HG03108 (cell line): ENCODE measurements around the gene RIC8A.
"Not testable (repeated sequence)": the region's sequence is repeated elsewhere in the genome, so short reads cannot be mapped to it uniquely, and the experiment has no call there.

Source experiments
- ATAC-seq: cut with Tn5 transposase; IDR thresholded peaks from one replicate; pipeline ENCODE4 v1.9.1; 2021; ENCODE audit warnings: moderate library complexity; ENCODE audit not compliant: unreplicated experiment

The RIC8A gene

DNA sequence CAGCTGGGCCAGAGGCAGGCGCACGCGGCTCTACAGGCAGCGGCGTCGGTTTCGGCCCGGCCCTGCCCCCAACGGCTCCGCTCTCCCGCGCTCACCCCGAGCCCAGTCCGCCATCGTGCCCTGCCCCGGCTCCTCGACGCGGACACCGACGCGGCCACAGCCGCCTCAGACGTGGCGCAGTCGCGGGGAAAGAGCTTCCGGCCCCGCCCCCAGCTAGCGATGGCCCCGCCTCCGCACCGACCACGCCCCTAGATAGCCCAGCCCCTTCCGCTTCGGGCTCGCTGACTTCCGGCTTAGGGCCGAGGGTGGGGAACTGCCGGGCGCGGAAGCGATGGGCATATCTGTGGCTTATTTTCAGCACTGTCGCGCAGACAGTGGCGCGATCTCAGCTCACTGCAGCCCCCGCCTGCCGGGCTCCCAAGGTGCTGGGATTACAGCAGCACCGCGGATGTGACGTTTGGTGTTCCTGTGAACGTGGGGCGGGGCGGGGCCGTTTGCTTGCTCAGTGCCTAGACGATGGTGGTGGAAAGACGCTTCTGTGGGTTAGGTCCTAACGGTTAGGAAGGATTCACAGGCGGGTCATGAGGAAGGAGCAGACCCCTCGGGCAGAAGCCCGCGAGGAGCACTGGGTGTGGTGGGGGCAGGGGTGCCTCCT, at the start of gene RIC8A, which contains the start of gene BET1L:
Gene RIC8A, plus strand, starts transcription at position 501 of the 655 bp plus-strand sequence. CDS start 1,147 bp downstream, outside the sequence.
Gene BET1L, minus strand, starts transcription at position 192 of the 655 bp plus-strand sequence. Its CDS starts 78 bp downstream, at position 114.
- ATAC-seq, result peak; percentile 71

DNA sequence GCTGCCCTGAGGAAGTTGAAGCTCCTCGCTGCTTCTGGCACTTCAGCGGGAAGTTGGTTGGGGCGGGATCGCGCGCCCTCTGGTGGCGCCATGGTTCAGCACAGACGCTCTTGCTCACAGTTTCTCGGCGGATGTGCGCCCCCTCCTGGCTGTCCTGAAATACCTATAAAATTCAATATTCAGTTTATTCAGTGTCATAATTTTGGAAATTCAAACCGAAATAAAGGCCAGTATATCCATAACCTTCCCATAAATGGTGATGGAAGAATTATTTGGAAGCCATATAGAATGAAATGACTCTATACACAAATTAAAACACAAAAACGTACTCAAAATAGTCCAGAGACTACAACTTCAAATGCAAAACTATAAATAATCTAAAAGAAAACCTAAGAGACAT, 27.3 kb upstream of the RIC8A start:
- not testable (repeated sequence) for ATAC-seq

DNA sequence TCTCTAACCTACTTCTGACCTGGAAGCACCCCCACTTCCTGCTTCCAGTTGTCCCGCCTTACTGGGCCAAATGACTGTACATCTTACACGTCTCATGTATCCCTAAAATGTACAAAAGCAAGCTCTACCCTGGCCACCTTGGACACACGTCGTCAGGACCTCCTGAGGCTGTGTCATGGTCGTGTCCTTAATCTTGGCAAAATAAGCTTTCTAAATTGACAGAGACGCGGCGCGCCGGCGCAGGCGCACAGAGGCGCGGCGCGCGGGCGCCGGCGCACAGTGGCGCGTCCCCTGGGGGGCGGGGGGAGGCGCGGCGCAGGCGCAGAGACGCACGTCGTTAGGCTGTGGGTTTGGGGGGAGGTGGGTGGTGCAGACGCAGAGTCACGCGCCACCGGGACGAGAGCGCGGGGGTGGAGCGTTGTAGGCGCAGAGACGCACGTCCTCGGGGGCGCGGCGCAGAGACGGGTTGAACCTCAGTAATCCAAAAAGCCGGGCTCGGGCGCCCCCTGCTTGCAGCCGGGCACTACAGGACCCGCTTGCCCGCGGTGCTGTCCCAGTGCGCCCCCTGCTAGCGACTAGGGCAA, 18.2 kb upstream of the RIC8A start:
- not testable (repeated sequence) for ATAC-seq

DNA sequence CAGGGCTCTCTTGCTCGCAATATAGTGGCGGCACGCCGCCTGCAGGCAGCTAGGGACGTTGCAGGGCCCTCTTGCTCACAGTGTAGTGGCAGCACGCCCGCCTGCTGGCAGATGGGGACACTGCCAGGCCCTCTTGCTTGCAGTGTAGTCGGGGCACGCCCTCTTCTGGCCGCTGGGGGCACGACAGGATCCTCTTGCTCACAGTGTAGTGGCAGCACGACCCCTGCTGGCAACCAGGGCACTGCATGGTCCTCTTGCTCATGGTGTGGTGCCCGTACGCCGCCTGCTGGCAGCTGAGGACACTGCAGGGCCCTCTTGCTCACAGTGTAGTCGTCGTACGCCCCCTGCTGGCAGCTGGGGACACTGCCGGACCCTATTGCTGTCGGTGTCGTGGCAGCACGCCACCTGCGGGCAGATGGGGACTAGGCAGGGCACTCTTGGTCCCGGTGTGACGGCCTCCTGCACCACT, 17.6 kb upstream of the RIC8A start:
- peak; percentile 81 for ATAC-seq

DNA sequence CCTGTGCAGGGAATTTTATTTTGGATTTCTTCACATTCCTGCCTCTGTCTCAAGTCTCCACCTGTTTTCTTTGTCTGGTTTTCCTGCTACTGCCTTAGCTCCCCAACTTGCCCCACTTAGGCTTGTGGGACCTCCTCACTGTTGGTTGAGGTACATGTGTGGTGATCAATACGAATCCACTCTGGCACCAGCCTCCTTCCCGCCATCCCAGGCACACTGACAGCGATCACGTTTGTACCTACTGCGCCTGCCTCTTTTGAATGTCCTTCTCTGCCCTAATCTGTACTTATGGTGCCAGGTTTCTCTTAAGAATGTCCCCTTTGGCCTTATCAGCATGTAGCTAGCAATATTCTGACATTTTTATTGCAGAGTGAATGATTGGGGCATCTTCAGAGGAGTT, 17.0 kb upstream of the RIC8A start:
- ATAC-seq, result not testable (repeated sequence)

DNA sequence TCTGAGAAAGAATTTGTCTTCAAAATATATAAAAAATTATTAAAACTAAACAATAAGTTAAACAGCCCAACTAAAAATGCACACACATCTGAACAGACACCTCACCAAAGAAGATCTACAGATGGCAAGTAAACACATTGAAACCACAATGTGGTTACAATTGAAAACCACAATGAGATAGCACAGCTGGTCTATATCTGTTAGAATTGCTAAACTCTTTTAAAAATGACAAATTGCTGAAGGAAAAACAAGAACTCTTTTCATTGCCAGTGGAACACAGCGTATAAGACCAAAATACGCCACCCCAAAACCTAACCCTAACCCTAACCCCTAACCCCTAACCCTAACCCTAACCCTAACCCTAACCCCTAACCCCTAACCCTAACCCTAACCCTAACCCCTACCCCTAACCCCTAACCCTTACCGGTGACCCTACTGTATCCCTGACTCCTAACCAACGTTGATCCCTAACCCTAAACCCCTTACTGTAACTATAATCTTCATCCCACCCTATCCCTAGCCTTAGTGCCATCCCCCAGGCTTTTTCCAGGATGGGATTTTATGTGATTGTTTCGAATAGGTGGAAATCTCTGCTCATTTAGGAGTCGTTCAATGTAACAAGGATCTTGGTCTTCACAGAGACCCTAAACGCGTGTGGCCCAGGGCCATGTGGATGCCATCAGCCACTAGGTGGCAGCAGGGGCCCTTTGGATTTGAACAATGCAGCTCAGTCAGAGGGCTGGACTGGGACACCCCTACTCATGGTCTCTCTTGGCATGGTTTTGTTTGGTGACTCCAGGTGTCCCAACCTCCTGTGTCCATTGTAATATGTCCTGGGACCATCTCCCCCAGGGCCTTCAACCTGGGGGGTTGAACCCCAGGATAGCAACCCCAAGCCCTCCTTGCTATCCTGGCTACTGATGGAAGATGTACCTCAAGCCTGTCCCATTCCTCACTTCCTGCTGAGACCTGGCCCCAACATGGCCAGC, 15.7 kb upstream of the RIC8A start:
- not testable (repeated sequence) for ATAC-seq

DNA sequence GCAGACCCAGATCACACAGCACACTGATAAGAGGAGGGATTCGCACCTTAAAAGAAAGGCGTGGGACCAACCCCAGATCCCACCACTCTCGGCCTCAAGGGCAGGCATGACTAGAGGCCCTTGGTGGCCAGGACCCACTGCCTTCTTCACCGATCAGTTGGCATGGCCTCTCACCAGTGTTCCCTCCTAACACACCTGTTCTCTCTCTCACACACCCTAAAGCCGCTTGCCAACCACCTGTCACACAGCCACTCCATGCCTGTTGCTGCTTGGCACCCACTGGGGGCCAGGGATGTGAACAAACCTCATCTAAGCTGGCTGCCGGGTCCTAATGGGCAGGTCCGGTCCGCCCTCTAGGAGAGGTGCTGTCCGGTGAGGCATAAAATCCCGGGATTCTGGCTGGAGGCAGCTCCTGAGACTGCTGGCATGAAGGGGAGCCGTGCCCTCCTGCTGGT, 14.8 kb upstream of the RIC8A start, which contains the start of gene SCGB1C1:
Gene SCGB1C1, plus strand, starts transcription at position 405 of the 455 bp plus-strand sequence. Its CDS starts 22 bp downstream, at position 427.
- not testable (repeated sequence) for ATAC-seq

DNA sequence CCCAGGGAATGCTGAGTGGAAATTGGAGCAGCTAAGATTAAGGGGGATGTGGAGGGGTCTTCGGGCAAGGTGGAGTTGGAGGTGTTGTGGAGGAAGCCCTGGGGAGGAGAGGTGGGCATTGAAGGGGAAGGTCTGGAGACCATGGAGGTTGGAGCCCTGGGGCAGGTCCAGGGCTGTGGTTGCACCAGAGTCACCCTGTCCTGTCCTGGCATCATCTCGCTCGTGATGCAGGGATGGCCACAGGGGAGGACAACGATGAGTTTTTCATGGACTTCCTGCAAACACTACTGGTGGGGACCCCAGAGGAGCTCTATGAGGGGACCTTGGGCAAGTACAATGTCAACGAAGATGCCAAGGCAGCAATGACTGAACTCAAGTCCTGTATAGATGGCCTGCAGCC, 14.0 kb upstream of the RIC8A start:
- ATAC-seq, result not testable (repeated sequence)

DNA sequence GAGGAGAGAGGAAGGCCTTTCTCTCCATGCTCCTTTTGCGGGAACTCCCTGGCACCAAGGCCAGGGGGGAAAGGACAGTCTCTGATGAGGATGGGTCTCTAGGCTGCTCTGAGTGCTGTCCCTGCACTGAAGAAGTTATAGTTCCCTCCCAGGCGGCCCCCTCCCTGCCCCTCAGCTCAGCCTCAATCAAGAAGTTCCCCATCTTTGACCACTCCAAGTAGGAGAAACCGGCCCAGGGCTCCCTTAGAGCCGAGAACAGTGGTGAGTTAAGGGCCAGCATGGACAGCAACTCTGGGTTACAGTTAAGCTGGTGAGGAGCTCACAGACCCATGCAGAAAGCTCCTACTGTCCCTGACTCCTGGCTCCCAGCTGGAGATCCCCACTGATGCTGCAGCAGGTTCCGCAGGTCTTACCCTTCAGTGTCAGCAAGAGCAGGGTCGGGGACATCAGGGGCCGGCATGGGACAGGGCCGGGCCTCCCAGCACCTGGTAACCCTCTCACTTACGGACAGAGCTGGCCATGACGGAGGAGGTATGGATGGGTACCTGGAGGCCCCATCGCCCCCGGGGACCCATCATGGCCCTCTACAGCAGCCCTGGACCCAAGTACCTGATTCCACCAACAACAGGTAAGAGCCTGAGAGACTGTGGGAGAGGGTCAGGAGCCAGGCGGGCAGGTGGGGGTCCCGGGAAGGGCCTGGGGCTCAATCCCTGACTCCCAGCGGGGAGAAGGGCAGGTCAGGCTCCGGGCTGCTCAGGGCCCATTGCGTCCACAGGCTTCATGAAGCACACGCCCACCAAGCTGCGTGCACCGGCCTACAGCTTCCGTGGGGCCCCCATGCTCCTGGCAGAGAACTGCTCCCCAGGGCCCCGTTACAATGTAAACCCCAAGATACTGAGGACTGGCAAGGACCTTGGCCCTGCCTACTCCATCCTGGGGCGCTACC, 10.4 kb upstream of the RIC8A start:
- no peak for ATAC-seq

DNA sequence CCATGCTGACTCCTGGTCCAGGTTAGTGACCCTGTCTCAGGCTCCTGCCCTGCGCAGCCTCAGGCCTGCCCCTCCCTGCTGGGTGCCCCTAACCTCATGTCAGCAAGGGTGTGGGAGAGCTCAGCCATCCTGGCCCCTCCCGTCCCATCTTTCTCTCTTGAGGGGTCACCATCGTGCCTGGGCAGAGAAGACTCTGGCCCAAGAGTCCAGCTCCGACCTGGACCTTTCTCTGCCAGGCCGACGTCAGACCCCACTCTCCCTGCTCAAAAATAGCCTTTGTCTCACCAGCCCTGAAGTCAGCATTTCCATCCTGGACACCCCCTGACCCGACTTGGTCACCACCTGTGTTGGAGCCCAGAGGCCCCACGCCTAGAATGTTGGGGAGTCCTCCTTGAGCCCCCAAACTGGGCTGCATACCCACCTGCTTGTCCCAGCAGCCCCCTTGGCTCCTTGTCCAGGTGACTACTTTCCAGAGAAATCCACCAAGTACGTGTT, 9.7 kb upstream of the RIC8A start:
- ATAC-seq, result no peak

DNA sequence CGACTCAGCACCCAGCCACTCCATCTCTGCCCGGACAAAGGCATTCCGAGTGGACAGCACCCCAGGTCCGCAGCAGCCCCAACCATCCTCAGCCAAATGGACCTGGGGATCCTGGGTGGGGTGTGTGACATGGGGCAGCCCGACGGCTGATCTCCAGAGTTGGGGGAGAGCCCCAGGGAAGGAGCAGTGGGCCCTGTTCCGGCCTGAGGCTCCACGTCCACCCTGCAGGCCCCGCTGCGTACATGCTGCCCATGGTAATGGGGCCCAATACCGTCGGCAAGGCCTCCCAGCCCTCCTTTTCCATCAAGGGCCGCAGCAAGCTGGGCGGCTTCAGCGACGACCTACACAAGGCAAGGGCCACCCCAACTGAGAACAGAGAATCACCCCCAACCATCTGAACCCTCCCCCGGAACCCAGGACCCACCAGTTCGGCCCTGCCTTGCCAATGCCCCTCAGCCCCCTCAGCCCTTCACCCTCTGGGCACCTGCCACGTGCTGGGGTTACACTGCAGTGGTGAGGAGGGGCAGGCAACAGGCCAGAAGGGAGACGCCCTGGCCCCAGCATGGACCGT, 9.2 kb upstream of the RIC8A start:
- ATAC-seq, result no peak

DNA sequence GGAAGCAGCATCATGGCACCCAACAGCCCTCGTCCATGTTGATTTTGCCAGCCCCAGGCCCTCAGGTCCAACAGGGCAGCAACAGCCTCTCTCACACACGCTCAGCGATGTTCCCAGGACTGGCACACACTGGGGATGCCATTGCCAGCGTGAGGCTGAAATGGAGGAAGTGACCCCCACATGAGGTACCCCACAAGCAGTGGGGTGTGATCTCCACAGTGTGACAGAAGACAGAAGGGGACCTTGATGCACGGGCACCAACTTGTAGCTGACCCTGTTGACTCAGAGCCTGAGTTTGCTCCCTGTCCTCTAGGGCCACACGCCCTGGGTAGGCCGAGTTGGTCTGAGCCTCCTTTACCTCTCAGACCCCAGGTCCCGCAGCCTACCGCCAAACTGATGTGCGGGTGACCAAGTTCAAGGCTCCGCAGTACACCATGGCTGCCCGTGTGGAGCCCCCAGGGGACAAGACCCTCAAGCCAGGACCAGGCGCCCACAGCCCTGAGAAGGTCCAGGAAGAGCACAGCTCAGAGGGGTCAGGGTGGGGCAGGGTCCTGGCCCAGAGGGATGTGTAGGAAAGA, 8.4 kb upstream of the RIC8A start:
- no peak for ATAC-seq

DNA sequence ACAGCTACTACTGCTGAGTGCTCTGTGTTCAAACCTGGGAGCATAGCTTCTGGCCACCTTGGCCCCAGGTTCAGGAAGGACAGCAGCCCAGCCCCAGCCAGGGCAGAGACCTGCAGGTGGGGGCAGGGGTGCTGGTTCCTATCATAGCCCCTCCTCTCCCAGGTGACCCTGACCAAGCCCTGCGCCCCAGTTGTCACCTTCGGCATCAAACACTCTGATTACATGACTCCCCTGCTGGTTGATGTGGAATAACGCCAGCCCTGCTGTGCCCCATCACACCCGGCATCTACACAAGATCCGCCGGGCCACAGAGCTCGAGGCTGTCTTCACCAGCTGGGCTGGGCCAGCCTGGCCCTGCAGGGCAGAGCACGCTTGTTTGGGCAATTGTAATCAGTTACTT, 7.7 kb upstream of the RIC8A start:
- no peak for ATAC-seq

DNA sequence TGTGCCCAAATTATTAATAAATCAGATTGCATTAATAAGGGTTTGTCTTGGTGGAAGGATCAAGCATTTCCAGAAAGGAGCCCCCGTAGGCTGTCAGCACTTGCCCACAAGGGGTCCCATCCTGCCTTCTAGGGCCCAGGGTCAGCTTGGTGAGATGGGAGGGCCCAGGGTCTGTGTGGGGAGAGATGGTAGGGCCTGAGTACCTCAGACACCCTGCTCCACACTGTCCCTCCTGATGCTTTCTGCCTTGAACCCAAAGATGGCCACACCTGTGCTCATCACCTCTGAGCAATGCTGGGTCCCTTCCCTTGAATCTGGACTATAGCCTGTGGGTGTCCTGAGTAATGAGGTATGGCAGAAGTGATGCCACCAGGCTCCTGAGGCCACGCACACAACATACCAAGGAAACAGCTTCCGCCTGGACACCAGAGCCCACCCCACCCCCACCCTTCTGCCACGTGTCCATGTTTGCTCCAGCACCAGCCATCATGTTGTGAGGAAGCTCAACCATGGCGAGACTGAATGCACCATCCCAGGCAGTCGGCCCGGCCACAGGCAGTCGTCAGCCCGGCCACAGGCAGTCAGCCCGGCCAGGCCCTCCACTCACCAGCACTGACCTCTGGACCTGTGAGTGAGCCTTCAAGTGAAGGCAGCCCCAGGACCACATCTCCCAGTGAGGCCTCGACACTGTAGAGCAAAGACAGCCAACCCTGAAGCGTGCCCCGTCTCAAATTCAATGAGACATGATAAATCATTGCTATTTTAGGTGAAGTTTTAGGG, 7.1 kb upstream of the RIC8A start:
- ATAC-seq, result no peak

DNA sequence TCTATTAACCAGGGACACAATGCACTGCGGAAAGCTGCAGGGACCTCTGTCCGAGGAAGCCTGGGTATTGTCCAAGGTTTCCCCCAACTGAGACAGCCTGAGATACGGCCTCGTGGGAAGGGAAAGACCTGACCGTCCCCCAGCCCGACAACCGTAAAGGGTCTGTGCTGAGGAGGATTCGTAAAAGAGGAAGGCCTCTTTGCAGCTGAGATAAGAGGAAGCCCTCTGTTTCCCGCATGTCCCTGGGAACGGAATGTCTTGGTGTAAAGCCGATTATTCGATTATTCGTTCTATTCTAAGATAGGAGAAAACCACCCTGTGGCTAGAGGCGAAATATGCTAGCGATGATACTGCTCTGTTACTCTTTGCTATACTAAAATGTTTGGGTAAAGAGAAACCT, 5.5 kb upstream of the RIC8A start:
- no peak for ATAC-seq

DNA sequence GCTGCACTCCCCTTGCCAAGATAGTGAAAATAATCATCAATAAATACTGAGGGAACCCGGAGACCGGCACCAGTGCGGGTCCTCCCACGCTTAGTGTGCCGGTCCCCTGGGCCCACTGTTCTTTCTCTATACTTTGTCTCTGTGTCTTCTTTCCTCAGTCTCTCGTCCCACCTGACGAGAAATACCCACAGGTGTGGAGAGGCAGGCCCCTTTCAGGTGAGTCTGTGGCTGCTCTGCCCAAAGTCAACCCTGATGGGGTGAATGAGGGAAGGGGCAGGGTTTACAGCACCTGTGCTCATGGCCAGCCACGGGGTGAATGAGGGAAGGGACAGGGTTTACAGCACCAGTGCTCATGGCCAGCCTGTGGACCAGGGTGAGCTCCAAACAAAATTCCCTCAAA, 5.0 kb upstream of the RIC8A start:
- ATAC-seq, result no peak

DNA sequence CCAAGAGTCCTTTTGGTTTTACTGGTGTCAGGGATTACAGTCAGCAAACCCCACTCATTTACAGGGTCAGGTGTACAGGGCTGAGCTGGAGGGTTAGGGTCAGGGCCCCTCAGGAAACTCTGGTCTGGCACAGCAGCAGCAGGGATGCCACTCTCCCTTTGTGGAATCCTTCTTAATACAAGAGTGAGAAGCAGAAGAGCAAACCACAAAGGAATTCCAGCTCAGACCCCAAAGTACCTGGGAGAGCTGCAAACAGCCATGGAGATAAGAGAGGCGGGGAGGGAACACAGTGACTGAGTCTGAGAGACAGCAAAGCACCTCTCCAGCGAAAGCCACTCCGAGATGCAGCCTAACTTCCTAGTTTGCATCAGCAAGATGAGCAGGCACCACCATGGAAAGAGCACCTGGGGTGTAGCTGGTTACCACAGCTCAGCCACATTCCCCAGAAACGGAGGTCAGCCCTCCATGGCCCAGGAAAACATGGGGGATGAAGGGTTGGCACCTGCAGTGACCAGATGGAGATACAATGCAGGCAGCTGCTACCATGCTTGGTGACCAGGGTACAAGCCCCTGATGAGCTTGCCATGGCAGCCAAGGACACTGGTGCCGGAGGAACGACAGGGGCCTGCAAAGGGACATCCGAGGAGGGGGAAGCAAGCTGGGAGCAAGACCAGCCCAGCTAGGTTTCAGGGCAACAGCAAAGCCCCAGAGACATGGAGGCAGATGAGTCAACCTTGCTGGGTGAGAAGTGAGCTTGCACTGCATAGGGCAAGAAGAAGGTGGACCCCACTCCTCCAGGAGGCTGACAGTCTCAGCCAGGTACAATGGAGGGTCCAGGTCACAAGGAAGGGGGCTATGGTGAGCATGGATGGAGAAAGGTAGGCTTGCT, 4.2 kb upstream of the RIC8A start:
- ATAC-seq, result no peak
